OCI-M2 (cell line): Measurements from ENCODE around the gene CTNNBL1.

ENCODE experiments used
- DNase-seq: peaks from one replicate; lab custom pipeline; 2025; ENCODE audit not compliant: unreplicated experiment; lab: John Stamatoyannopoulos, UW

Gene CTNNBL1

DNA sequence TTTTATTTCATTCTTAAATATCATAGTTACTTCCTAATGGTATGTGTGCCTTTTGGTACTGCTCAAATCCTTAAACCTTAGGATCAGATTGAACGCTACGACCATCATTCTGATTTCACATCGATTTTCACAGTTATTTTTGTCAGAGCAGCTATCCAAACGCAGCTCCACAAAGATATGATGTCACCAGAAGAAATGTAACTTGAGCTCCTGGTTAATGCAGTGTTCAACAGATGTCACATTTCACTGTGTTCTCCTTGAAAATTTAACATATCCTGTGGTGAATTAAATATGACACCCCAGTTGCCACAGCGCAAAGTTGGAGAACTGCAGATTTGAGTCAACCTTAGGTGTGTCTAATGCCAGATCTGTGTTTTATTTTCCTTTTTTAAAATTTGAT lies 81.4 kb downstream of the CTNNBL1 start:
- DNase-seq, result no peak

DNA sequence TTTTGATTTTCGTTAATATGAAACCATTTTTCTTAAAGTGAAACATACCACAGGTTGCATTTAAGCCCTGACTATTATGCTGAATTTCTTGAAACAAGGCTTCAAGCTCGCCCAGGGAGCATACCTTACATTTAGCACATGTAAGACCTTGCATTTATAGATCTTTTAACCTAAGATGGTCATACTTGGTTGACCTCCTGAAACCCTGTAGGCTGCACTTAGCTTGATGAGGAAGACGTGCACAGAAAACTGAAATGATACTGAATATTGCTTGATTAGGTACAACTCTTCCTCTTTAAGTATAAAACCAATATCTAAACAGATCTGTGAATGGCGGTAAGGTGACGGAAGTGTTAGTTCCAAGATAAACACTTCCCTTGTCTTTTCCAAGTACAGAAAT lies 82.2 kb downstream of the CTNNBL1 start:
- no peak for DNase-seq

DNA sequence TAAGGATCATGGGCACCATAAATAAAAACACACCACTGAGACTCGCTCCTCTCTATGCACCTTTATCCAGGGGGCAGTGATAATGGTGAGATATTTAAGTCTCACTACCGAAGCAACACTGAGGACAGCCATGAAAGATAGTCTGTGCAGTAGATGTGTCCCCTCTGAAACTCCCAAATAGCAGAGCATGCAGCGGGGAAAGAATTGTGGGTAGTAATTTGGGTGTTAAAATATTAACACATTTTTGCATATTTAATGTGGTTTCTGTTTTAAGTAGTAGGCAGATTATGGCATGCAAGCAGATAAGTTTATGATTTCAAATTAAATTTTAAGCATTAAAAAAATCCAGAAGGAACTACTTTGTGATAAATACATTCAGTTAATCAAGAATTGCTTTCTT lies 82.7 kb downstream of the CTNNBL1 start:
- no peak for DNase-seq

DNA sequence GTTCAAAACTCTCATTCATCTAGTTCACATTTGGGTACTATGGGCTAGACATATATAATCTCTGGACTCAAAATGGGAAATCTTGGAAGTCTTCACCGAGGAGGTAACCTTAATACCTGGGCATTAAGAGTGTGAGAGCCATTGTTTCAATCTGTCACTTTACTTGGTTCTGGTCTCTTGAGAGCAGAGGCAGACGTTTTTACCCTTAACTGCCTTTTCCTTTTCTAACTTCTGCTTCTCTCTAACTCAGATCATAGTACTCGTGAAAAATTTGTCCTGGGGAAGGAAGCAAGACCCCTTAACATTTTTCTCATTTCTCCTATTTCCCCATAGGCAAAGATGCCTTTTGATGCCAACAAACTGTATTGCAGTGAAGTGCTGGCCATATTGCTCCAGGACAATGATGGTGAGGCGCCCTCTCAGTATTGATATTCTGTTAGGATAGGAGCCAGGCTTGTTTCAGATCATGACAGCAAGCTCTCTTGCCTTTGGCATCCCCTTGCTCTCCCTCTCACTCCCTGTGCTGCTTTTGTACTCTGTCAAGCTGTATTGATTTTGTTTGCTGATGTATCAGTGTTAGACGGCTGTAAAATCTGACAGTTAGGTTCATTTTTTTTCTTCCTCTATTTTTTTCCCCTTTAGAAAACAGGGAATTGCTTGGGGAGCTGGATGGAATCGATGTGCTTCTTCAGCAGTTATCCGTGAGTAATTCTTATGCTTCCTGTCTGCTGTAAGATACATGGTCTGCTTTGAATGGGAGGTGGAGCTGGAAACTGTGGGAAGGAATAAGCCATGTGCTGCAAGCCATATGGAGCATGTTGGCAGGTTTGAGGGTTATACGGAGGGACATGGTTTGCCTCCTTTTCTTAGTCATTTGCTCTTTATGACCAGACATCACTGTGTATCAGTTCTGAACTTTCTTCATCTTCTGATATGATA lies 83.5 kb downstream of the CTNNBL1 start:
- DNase-seq, result no peak

DNA sequence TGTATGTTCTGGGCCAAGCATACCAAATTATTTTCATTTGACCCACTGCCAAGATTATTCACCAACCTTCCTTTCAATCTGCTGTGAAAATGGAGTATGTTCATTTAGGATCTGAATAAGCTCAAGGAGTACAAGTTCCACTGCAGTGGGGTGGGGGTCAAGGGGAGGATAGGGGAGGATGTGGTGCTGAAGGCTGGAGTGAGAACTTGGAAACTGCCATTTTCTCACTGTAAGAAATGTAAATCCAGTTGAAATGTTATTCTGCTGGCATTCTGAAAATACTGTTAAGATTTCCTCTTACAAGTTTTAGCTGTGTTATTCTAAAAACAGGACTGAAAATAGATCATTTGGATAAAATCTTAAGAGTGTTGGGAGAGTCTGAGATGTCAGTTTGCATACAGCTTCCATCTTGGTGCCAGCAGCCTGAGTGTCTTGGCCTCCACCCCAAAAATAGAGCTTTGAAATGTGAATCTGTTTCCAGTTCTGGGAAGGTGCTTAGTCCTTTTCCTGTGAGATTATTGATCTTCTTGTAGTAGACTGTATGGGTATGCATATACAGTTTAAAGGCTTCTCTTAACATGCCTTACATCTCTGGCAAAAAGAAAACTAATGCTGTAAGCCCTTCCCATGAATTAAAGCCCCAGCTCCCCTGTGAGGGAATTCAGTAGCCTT lies 84.3 kb downstream of the CTNNBL1 start:
- DNase-seq, result no peak

DNA sequence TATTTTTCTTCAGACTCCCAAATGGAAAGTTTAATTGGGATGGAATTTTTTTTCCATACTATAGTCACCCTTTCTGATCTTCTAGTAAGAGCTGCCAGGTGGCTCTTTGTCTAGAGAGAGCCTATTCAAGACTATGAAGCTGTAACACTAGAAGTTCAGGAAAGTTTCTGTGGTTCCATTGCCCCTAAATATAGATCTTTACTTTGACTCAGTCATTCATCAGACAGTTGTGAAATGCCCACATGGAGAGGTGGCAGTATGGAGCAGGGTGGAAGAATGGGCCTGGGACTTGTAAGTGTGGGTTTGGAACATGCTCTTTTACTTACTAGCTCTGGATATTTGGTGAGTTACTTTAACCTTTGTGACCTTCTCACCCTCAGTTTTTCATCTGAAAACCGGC lies 87.8 kb downstream of the CTNNBL1 start:
- no peak for DNase-seq

DNA sequence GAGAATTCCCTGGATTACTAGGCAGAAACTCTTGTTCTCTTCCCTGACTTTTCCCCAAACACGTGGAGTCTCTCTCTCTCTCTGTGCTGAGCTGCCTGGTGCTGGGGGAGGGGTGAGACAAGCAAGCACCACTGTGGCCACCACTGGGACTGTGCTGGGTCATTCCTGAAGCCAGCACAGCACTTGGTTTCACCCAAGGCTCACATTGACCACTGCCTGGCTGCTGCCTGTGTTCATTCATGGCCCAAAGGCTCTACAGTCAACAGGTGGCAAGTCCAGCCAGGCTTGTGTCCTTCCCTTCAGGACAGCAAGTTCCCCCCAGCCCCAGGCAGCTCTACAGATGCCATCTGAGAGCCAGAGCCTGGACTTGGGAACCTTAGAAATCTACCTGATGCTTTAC lies 92.2 kb downstream of the CTNNBL1 start:
- DNase-seq, result no peak

DNA sequence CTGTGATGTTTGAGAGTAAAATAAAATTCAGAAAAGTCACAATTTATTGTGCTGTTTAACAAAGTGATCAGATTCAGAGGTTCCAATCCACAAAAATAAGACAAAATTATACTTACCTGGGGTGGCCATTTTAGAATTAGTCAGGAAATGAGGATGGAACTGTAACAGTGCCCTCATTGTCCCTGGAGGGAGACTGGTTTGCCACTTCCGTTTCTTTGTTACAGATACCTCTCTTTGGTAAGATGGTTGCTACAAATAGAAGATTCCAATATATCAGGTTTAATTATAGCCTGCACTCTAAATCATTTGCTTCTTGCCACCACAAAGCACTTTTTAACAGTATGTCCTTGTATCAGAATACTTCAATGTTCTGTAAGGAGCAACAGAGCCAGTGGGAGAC lies 95.6 kb downstream of the CTNNBL1 start:
- no peak for DNase-seq

DNA sequence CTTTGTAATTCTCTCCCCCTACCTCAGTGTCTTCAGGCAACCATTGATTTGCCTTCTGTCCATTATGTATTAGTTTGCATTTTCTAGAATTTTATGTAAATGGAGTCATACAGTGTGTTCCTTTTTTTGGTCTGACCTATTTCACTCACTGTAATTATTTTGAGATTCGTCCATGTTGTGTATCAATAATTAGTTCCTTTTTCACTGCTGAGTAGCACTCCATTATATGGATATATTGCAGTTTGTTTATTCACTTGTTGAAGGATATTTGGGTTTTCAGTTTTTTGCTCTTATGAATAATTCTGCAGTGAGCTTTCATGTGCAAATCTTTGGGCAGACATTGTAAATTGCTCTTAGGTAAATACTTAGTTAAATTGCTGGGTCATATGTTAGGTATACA lies 97.1 kb downstream of the CTNNBL1 start:
- no peak for DNase-seq

DNA sequence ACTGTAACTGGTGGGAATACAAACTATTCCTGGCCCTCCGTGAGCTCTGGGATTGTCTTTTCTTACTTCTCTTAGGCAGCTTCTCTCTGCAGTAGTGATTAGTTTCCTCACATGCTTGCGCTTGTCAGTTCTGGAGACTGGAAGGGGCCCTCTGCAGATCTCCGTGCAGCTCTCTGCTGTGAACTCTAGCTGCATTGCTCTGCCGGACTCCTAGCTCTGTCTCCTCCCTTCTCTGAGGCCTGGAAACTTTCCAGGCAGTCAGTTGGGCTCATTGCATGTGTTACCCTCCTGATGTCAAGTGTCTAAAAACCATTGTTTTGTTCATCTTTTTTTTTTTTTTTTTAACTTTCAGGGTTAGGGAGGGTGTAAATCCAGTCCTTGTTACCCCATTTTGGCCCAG lies 102.3 kb downstream of the CTNNBL1 start:
- DNase-seq, result no peak

DNA sequence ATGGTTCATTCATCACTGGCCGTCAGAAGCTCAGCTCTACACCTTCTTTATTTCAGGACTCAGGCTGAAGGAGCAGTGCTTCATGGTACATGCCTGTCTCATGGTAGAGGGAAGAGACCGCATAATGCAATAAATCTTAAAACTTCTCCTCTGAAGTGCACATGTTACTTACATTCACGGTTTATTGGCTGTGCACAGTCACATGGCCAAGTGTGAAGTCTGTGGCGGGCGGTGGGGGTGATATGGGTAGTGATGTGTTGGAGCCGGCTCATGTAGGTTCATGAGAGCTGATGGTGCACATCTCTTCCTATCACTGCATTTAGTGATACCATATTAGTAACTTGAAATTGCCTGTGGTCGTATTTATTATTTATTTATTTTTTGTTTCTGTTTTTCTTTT lies 102.9 kb downstream of the CTNNBL1 start:
- no peak for DNase-seq

DNA sequence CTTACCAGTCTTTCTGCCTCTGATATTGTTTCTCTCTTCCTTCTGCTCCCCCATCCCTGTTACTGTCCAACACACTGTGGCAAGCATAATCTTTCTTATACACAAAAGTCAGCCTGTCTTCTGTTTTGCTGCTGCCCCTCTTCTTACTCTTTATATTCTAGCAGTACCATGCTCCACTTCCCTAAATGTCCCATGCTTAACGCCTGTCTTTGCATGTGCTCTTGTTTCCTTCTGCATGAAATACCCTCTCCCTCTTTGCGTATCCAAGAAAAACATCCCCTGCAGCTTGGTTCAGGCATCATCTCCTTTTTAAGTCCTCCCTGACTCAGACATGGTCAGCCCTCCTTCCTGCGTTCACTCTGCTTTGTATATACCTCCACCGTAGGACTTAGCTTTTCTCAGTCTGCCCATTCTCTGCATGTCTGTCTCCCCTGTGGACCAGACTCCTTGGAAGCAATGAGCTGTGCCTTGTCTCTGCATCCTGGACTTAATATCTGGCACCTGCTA lies 103.9 kb downstream of the CTNNBL1 start:
- no peak for DNase-seq

DNA sequence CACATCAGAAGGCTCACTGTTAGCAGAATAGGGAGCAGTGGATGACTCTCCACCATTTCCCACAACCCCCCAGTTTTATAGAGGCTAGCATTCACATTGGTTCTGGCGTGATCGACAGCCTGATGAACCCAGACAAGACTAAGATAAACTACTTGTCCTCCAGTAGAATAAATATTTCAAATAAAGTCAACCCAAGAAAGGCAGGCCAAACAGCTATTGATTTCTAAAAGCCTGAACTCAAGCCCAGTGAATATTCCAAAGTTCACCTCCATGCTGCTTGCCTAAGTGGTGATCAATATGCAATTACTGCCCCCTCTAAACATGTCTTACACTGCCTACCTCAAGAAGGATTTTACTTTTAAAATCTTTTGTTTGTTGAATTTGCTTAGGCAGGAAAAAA lies 104.5 kb downstream of the CTNNBL1 start:
- no peak for DNase-seq

DNA sequence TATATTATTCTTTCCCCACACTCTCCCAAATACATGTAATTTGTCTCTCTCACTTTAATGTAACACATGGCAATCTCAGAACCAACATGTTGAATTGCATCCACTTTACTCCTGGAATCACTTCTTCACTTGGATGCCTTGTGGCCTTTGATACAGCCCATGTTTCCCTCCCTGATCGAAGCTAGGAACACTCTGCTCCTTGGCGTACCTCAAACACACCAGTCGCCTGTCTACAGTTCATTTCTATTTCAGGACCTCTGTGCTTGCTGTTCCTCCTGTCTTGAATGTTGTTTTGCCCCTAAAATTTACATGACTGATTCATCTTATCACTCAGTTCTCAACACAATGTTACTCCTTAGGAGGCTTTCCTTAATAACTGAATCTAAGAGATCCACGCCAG lies 106.8 kb downstream of the CTNNBL1 start:
- no peak for DNase-seq

DNA sequence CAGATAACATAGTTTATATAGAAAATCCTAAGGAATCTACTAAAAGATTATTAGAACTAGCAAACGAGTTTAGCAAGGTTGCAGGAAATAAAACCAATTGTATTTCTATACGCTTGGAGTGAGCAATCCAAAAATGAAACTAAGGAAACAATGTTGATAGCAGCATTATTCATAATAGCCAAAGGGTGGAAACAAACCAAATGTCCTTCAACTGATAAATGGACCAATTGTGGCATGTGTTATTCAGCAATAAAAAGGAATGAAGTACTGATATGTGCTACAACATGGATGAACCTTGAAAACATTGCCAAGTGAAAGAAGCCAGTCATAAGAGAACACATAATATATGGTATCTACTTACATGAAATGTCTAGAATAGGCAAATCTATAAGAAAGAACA lies 108.1 kb downstream of the CTNNBL1 start:
- DNase-seq, result no peak

DNA sequence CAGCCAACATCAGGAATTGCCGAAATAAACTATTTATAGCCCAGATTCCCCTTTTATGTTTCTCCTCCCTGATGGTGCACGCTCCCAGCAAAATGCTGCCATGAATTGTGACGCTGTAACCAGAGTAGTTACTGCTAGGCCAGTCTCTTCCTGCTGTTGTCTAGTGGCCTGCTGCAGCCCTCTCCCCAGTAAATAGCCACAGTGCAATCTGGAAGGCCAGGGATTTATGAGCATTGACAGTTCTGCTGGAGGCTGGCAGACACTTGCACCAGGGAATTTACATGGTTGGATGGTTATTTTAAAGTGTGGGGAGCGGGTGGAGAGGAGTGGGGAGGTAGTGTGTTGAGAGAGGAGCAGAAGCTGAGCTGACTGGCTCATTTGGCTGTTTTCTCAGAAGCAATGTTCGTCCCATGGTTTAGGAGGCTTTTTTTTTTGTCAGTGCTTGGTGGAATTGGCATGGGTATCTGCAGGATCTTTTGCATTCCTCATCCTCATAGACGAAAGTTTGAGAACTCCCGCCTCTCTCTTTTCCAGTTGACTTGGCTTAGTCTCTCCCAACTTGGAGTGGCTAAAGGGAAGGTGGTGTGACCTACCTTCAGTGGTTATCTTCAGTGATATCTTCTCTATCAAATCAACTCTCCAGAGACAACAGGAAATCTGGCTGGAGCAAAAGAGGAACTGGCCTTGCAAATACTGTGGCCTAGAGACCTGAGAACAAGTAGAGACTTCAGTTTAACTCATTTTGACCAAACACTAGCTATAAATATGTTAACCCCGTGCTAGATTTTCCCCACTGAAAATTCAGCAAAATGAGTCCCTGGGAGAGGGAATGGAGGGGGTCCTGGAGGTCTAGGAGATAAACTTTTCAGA lies 109.8 kb downstream of the CTNNBL1 start:
- no peak for DNase-seq

DNA sequence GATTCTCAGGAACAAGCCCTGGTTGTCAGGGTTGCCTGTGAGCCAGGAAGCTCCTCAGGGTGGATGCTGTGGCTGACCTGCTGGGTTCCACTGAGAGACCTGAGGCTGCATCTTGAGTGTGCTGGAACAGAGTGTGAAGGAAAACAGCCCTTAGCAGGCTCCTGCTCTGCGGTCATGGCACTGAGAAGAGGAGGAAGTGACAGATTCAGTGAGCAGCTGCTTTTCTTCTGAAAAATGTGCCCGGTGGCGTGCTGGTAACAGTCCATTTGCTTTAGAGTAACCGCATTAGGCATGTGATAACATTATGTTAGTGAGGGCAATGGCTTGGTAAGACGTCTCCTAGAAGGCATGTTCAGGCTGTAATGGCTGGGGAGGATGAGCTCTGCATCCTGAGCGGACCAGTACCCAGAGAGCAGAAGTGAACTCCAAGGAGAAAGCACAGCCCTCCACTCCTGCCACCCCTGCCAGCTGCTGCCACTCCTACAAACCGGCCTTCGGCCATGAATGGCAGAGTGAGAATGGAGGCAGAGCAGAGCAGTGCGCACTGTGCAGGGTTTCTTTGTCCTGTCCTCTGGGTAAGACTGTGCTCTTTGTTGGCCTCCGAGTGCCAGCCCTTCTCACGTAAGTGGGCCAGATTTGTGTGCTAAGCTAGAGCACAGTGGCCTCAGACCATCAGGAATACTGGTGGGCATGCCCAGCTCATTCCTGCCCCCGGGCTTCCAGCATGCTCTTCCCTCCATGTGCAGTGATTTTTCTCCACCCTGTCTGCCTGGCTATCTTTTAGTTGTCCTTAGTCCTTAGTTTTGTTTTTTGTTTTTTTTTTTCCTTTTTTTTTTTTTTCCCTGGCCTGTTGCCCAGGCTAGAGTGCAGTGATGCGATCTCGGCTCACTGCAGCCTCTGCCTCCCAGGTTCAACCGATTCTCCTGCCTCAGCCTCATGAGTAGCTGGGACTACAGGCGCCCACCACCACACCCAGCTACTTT lies 111.0 kb downstream of the CTNNBL1 start:
- no peak for DNase-seq

DNA sequence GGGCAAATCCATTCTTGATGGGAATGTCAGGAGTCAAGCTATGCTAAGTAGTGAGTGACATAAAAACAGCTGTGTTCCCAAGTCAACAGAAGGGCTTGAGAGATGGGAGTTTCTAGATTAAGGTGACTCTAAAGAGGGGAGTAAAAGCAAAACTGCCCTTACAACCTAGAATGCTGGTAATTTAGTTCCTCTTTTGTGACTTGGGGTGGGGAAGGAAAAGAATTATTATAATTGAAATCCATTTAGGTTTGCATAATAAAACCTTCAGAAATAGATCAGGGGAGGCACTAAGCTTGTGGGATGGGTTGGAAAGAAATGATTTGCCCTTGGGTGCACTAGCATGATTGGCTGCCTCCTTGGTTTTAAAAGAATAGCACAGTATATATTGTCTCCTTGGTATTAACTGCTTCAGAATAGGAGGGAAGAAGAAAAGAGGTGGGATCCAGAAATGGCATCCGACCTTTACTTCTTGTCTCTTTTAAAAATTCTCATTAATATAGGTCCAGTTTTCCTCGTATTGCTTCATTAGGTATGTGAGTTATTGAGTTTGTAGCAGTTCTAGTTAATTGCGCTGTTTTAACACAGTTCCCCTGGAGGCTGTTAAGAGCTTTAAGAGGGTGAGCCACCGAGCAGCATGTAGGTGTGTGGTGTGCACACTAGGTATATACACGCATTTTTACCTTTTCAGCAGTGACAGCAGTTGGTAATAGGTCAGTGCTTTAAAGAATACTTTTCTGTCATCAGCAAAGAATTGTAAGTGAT lies 113.8 kb downstream of the CTNNBL1 start:
- DNase-seq, result no peak
